GM19351 (cell line): Measurements from ENCODE around the gene JPT2.
"Not testable (repeated sequence)": the region's sequence is repeated elsewhere in the genome, so short reads cannot be mapped to it uniquely, and the experiment has no call there.

ENCODE experiments used
- ATAC-seq: cut with Tn5 transposase; IDR thresholded peaks from one replicate; pipeline ENCODE4 v1.9.1; 2021; ENCODE audit warnings: mild to moderate bottlenecking, moderate library complexity; ENCODE audit not compliant: unreplicated experiment

The JPT2 gene

GRCh38 chr16:1727651-1728624, 49.9 kb downstream of the JPT2 start:
- ATAC-seq = no peak

GRCh38 chr16:1729026-1729425, 50.9 kb downstream of the JPT2 start:
- ATAC-seq = no peak

GRCh38 chr16:1729445-1729844, 51.4 kb downstream of the JPT2 start:
- no peak for ATAC-seq

- ATAC-seq = no peak
These were observed 53.0 kb downstream of the JPT2 start for GRCh38 chr16:1731073-1731472.

- ATAC-seq = no peak
These were observed 53.5 kb downstream of the JPT2 start for GRCh38 chr16:1731603-1732002.

- no peak for ATAC-seq
These were observed 54.0 kb downstream of the JPT2 start for GRCh38 chr16:1732071-1732470.

GRCh38 chr16:1732551-1732987, 54.5 kb downstream of the JPT2 start:
- ATAC-seq = not testable (repeated sequence)

- ATAC-seq = no peak
These were observed 56.0 kb downstream of the JPT2 start for GRCh38 chr16:1734123-1734522.

- no peak for ATAC-seq
These were observed 56.7 kb downstream of the JPT2 start for GRCh38 chr16:1734816-1735215.

- ATAC-seq = no peak
These were observed 62.2 kb downstream of the JPT2 start for GRCh38 chr16:1740234-1740633.

GRCh38 chr16:1740781-1741490, 62.9 kb downstream of the JPT2 start:
- ATAC-seq = no peak

- no peak for ATAC-seq
These were observed 63.6 kb downstream of the JPT2 start for GRCh38 chr16:1741553-1742165.

GRCh38 chr16:1743376-1744337, 65.6 kb downstream of the JPT2 start:
- no peak for ATAC-seq

GRCh38 chr16:1744338-1744840, 66.3 kb downstream of the JPT2 start:
- no peak for ATAC-seq

- ATAC-seq = no peak
These were observed 67.3 kb downstream of the JPT2 start for GRCh38 chr16:1745181-1745899.

GRCh38 chr16:1745900-1746692, 68.0 kb downstream of the JPT2 start:
- ATAC-seq = no peak

GRCh38 chr16:1746693-1747195, 68.7 kb downstream of the JPT2 start:
- no peak for ATAC-seq

GRCh38 chr16:1747934-1748333, 69.9 kb downstream of the JPT2 start:
- ATAC-seq = no peak
